HG03066 (cell line): ENCODE measurements around the gene ACYP1.

ENCODE experiments used
- ATAC-seq: cut with Tn5 transposase; IDR thresholded peaks from one replicate; pipeline ENCODE4 v1.9.1; 2021; ENCODE audit warnings: low read depth; ENCODE audit not compliant: unreplicated experiment

Gene ACYP1

DNA sequence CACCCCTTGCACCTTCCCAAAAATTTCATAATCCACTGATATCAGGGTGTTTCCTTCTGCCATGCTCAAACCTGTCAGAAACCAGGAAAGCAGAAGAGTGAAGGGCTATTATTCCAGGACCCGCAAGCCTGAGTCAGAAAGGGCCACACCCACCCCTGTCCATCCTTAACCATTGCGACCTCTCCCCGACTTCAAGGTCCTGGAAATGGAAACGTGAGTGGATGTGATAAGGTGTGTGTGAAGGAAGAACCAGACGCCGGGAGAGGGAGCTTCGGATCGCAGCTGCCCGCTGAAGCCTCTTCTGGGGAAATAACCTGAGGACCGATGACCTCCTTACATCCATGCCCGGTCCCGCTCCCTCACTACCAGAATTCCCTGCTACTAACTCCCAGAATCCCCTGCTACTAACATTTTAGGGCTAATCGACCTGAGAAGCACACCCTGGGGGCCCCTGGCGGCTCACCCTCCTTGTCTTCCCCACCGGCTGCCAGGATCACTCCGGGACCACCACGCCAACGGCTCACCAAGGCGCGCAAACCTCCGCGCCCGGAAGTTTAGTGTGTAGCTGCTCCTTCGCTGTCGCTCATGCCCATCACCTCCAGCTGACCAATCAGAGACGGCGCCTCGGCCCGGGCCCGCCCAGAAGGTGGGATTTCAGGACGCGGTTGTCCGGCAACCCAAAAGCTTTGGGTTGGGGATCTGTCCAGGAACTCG, at the start of gene ACYP1:
Gene ACYP1, minus strand, starts transcription at position 534 of the 714 bp plus-strand sequence. Its CDS starts 471 bp downstream, at position 63.
- peak; percentile 96 for ATAC-seq

DNA sequence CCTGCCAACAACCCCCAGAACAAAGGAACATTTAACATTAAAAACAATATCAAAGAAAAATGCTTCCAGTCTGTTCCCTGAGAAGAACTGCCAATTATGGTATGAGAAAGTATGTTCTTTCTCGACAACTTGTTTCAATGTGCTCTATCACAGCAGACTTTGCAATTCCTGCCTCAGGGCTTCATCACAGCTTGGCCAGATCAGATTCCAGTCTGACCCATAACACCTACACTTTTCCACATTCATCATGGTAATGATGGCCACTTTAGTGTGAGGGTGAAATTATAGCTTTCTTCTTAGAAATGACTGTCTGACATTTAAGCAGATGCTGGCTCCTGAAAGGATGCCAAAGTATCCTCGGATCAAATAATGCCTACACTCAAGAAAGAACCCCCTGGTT, 46.1 kb upstream of the ACYP1 start:
- ATAC-seq: no peak

DNA sequence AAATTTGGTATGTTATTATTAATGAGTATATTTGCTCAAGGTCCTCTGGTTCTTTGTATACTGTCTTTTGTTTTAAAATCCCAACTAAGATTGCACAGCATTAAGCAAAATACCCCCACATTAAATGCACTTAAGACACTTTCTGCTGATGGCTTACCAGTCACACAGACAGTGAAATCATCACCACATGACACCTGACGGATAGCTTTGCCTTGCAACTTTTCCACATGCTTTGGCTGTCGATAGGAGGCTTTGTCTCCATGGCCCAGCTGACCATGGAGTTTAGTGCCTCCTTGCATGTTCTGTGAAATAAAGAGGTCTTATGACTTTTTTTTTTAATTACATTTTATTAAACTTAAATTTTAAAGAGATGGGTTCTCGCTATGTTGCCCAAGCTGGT, 43.4 kb upstream of the ACYP1 start:
- ATAC-seq: no peak

DNA sequence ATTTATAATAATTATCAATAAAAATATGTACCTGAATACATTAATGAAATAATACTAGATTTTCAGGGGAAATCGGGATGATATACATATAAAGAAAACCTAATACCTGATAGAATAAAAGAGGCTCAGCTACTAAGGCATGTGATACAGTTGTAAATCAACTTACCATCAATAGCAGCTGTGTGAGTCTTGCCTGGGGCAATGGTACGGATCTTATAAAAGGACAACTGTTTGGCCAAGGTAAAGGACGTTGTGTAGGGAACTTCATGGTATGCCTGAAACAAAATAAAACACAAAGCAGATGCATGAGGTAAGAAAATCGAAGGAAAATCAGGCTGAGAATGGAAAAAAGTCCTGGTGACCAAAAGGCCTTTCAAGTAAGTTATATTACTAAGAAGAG, 37.7 kb upstream of the ACYP1 start:
- ATAC-seq: no peak

DNA sequence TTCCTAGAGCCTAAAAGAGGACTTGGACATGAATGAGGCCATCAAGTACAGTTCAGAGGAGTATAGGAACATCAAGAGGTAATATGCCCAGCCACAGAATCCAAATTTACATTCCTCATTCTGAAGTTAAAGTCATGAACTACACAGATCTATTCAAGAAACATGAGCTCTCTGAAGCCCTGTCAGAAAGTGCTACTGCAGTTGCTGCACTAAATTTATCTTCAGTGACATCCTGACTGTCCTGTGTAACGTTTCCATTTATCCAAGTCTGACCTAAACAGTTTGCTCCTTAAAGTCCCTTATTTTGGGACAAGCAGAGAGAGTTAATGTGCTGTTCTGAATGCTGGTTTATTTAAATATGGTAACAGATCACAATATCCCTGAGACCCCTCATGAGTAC, 34.9 kb upstream of the ACYP1 start:
- ATAC-seq: no peak

DNA sequence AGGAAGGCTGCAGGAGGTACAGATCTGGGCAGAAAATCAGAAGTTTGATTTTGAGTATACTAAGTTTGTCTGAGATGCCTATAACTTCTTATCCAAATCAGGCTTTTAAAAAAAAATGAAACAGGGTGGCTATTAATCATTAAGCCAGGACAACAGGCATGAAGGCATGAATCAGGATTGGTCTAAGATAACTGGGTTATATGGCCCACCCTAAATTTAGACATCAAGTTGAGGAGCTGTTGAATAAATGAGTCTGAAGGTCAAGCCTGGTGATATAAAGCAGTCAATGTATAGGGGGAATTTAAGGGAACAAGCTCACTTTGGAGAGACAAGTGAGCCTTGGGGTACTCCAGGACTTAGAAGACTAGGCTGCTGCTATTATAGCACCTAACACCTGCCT, 34.4 kb upstream of the ACYP1 start:
- no peak for ATAC-seq

DNA sequence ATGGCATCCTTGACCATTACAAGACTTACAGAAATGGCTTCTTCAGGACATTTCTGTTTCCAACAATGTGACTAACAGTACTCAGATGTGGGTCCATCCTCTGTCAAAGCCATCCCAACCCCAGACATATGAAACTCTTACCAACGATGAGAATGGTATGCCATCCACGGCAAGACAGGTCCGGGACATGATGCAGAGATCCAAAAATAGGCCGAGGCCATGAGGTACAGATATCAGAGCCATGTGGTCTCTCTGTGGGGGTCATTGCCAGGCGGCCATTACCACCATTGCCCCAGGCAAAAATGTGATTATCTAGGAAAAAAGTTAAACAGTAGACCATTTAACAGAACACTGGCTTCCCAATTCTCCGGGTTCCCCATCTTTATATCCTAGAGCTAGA, 33.1 kb upstream of the ACYP1 start:
- ATAC-seq: no peak

DNA sequence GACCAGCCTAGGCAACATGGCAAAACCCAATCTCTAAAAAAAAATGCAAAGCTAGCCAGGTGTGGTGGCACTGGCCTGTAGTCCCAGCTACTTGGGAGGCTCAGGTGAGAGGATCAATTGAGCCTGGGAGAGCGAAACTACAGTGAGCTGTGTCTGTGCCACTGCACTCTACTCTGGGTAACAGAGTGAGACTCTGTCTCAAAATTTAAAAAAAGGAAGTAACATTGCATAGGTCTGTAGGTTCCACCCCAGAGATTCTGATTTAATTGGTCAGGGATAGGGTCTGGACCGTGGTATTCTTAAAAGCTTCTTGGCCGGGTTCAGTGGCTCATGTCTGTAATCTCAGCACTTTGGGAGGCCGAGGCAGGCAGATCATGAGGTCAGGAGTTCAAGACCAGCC, 31.9 kb upstream of the ACYP1 start:
- ATAC-seq: no peak

DNA sequence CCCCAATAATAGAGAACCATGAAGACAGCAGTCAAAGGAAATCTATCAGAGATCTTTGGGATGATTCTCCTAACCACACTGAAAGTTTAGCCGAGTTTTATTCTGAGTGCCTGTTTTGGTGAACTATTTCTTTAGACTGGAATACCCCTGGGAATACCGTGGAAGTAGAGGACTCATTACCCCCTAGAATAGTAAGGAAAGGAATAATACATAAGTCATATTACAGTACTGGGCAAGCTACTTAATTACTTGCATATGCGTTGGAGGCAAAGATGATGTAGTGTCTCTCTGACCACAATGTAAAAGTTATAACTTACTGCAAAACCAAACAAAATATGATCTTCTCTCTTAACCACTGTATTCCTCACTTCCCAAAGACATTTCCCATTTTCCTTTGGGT, 31.1 kb upstream of the ACYP1 start:
- no peak for ATAC-seq

DNA sequence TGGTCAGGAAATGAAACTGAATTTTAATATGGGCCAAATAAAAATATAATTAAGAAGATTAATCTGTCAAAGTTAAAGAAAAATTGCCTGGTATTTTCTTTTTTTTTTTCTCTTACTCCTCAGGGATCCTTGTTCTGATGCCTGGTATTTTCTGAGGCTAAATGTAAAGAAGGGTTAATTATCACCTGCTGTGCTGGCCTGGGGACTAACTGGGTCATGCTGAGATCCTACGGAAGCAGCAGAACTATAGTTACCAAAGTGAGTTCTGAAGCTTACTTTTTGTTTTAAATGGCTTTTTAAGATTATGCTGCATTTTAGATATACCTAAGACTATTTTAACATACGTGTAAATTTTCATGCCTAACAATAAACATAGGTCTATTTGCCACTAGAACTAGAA, 28.9 kb upstream of the ACYP1 start:
- ATAC-seq: no peak

DNA sequence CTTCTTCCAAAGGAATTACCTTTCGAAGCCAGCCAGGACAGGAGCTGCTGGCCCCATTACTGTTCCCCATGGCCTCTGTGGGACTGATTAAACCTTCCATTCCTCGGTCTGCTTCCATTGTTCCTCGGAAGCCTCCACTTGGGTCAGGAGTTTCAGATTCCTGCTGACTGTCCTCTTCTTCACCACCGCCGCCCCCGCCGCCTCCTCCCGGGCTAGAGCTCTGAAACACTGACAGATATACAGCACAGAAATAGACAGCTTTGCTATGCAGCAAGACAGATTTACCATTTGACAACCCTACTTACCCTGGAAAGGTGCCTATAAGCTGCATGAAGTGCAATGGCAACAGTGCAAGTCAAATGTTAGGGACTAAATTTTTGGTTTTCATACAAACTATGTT, 27.4 kb upstream of the ACYP1 start:
- no peak for ATAC-seq

DNA sequence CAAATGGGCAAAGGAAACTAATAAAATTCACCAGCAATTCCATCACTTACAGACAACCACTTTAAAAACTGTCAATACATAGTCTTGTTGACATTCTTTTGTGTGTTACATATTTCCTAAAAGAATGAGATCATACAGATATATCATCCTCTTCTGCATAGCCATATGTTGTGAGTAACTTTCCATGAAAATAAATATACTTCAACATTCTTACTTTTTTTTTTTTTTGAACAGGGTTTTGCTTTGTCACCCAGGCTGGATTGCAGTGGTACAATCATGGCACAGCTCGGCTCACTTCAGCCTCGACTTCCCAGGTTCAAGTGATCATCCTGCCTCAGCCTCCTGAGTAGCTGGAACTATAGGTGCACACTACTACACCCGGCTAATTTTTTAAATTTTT, 26.5 kb upstream of the ACYP1 start:
- ATAC-seq: no peak

DNA sequence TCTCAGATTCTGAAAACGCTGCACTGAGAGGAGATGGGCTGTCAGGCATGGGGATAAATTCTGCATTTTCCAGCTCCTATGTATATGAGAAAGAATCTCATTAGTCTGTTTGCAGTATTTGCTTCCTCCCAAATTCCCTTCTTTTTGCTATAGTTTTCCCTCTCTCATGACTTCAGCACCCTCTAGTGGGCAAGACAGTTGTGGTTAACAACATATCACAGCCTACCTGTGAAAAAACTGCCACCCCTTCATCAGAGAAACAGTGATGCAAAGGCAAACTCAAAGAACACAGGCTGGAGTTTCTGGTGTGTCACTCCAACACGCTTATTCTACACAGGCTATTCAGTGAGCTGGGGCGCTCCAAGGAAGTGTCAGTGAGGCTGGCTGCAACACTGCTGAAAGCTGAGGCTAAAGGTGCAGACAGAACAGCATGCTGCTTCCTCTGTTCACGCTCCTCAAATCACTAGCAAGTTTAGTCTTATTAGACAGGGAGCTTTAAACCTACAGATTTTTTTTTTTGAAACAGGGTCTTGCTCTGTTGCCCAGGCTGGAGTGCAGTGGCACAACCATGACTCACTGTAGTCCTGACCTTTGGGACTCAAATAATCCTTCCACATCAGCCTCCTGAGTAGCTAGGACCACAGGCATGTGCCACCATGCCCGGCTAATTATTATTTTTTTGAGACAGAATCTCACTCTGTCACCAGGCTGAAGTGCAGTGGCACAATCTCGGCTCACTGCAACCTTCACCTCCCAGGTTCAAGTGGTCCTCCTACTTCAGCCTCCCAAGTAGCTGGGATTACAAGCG, 24.9 kb upstream of the ACYP1 start:
- no peak for ATAC-seq

DNA sequence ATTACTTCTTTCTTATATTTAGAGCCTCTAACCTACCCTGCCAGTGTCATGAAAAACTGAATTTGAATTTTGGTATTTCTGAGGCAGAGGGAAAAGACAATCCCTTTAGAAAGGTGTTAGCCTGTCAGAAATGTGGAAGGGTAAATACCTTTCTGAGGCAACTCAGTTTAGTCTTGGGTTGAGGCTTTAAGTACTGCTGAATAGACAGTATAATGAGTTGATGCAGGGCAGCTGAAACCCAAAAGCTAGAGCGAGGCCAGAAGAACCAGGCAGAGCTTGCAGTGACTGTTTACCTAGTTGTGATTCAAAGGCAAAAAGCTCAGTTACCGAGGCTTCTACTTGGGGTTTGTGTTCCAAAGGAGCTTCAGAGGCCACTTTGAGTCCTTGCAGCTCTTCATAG, 24.3 kb upstream of the ACYP1 start:
- ATAC-seq: no peak

DNA sequence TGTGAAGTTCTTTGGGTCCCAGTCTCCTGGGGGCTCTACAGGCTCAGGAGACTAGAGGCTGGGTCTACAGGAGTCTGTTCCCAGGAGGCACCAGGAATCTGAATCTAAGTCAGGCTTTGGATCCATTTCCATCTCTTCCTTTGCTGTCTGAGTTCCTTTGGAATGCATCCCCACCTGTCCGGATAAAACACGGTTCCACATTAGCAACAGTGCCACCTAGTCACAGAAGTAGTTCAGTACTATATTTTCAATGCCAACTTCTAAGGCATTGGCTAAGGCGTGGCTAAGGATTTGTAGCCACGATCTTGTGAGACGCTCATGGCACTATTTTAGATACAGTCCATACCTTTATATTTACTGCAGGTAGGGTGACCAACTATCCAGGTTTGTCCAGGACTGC, 20.7 kb upstream of the ACYP1 start:
- no peak for ATAC-seq

DNA sequence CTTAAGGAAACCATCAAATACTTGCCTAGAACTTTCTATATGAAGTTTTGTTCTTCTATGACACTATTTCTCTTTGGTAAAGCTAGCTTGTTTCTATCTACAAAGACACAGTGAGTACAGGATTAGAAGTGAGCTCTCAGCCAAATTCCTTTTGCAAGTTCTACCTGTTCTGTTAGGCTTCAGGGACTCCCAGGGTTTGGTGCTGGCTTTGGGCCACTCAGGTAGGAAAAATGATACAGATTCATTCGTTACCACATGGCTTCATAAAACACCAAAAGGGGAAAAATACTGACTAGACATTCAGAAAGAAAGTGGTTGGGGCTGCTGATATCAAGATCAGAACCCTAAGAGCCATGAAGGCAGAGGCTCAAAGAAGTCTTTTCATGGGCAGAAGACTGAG, 19.4 kb upstream of the ACYP1 start:
- ATAC-seq: no peak

DNA sequence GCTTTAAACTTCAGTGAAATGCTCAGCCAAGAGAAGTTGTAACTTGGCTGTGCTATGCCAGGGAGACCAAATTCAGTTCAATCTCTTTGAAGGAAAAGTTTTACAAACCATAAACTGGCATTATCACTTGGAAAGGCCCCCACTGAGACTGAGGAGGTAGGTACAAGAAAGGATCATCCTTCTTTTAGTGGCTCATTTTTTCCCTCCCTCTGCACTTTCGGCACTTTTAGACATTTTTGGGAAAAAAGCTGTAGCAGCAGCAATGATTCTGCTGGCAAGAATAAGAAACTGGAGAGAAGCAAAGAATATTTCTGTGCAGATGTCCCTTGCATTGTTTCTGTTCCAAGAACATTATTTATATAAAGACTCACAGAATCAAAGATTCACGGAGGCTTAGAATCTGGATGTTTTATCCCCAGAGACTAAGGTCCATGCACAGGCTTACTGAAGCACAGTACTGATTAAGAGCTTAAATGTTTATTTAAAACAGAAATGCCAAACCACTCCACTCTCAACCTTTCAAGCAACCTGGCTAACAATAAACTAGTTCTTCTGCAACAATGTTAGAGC, 17.9 kb upstream of the ACYP1 start:
- no peak for ATAC-seq

DNA sequence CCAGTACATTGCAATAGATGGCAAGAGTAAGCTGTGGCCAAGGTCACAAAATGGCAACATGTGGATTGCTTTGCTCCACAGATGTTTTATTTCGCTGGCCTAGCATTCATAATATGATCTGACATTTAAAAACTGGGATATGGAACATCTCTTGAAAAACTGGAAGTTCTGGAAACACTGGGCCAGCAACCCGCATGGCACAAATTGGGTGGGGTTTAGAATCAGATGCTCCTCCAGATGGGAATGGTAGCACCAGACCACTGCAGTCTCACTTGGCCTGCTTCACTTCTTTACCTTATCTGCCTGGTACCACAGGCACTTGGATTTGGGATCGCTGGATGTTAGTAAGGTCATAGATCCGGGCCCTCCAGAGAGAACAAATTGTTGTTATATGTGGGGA, 15.7 kb upstream of the ACYP1 start:
- no peak for ATAC-seq

DNA sequence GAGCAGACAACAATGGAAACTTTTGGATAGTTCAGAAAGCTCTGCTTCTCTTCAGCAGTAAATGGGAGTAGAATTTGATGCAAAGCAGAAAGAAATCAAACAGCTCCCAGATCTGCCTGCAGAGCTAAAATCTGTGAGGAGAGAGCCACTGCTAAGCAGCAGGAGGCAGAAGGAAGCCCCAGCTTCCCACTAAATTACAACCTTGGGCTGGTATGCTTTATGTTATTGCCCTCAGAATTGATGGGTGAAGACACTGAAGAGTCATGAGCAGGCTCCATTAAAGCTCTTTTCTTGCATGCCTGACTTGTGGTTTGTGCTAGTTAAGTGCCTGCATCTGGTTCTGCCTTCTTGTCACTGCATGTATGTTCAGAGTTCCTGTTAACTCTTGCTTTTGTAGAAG, 14.0 kb upstream of the ACYP1 start:
- no peak for ATAC-seq

DNA sequence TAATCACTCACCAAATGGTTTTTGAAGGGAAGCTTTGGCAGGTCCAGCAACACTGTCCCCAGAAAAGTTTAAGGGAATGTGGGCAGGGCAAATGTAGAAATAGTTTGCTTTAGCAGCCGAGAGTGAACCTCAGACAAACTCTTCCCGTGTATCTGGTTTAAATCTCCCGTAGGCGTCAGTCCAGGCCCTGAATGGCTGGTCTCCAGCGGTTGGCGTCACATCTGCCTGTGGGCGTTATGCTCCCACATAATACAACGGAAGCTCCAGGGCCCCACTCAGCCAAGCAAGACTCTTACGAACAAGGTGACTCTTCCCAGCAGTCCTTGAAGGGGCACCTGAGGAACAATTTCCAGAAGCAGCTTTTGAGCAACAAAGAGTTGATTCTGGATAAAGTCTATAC, 6.6 kb upstream of the ACYP1 start:
- ATAC-seq: no peak

DNA sequence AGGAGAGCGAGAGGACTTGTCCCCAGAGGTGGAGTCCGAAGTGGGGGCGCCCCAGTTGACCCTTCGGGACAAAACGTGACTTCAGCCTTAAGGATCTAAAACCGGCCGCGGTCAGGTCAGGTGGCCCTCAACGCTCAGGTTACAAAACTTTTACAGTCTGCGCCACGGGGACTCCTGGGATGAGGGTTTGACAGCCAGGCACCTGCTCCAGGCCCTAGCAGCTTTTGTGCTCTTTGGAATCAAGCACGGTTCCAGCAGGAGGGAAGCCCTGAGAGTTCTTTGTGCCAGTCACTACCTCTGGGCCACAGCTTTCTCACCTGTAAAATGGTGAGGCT, 6.0 kb upstream of the ACYP1 start:
- ATAC-seq: no peak
